CD14-positive monocyte (primary cell): ENCODE measurements around the gene MPDZ. TPM values are rescaled to one million over a fixed set of nuclear protein-coding genes. Genes with fewer than 3 reads are reported as not detected.

ENCODE experiments used
- DNase-seq, 3 donors: peaks; one replicate each; pipeline ENCODE4 v3.0.0-alpha.2; 2011 to 2022
- H2AFZ ChIP-seq: 2 replicates; pipeline ENCODE4 v1.6.0; 2012; ENCODE audit warnings: mild to moderate bottlenecking, low read depth, low read length, inconsistent platforms; ENCODE audit not compliant: insufficient read depth, poor library complexity, severe bottlenecking
- H3K27ac ChIP-seq, 2 donors: 1 replicate in 1 of 2; 2 replicates in 1 of 2; pipeline ENCODE4 v1.5.1; 2012 to 2013; ENCODE audit warnings: low read length in 2 of 2, control low read depth in 1 of 2, inconsistent platforms in 1 of 2, low read depth in 1 of 2, mild to moderate bottlenecking in 1 of 2
- H3K27me3 ChIP-seq, 2 donors: one replicate each; pipeline versions ENCODE4 v1.6.0 to v1.6.1; 2011 to 2013; ENCODE audit warnings: low read length in 2 of 2; ENCODE audit not compliant: control insufficient read depth in 2 of 2, insufficient read depth in 2 of 2
- H3K36me3 ChIP-seq, 2 donors: replicated peaks in 1 of 2; 1 replicate in 1 of 2; 2 replicates in 1 of 2; pipeline versions ENCODE4 v1.5.1 to v1.6.1; 2012 to 2013; ENCODE audit warnings: low read length in 2 of 2, control low read depth in 1 of 2, inconsistent platforms in 1 of 2, mild to moderate bottlenecking in 1 of 2; ENCODE audit not compliant: insufficient read depth in 2 of 2, control insufficient read depth in 1 of 2
- H3K4me1 ChIP-seq, 2 donors: 1 replicate in 1 of 2; 2 replicates in 1 of 2; pipeline versions ENCODE4 v1.5.1 to v1.6.1; 2012 to 2013; ENCODE audit warnings: low read length in 2 of 2, control low read depth in 1 of 2, inconsistent platforms in 1 of 2, mild to moderate bottlenecking in 1 of 2, moderate library complexity in 1 of 2; ENCODE audit not compliant: insufficient read depth in 2 of 2, control insufficient read depth in 1 of 2
- H3K4me2 ChIP-seq: replicated peaks from 2 replicates; pipeline ENCODE3; 2012; ENCODE audit warnings: low read length, moderate library complexity, mild to moderate bottlenecking; ENCODE audit not compliant: poor library complexity, severe bottlenecking; ENCODE audit errors: extremely low read depth
- H3K4me3 ChIP-seq, 3 experiments: fragments of 200-600 bp in 1 of 3; sonication (generic) in 1 of 3; replicated peaks in 1 of 3; 1 replicate in 2 of 3; 2 replicates in 1 of 3; pipeline ENCODE4 v1.5.1; 2011 to 2013; ENCODE audit warnings: low read length in 3 of 3, mild to moderate bottlenecking in 3 of 3, control low read depth in 2 of 3, low read depth in 2 of 3, inconsistent platforms in 1 of 3, moderate library complexity in 1 of 3
- H3K79me2 ChIP-seq: 2 replicates; pipeline ENCODE4 v1.6.0; 2012; ENCODE audit warnings: mild to moderate bottlenecking, control low read depth, inconsistent platforms, low read length, moderate library complexity; ENCODE audit not compliant: insufficient read depth
- H3K9ac ChIP-seq: 2 replicates; pipeline ENCODE4 v1.6.0; 2017; ENCODE audit warnings: low read length, mild to moderate bottlenecking; ENCODE audit not compliant: insufficient read depth, poor library complexity, severe bottlenecking
- H3K9me3 ChIP-seq, 2 donors: replicated peaks in 1 of 2; 1 replicate in 1 of 2; 2 replicates in 1 of 2; pipeline versions ENCODE4 v1.5.1 to v1.6.1; 2012 to 2013; ENCODE audit warnings: low read length in 2 of 2, control low read depth in 1 of 2; ENCODE audit not compliant: control insufficient read depth in 1 of 2, insufficient read depth in 1 of 2
- H4K20me1 ChIP-seq: 2 replicates; pipeline ENCODE4 v1.6.0; 2012; ENCODE audit warnings: mild to moderate bottlenecking, low read length, control low read depth, moderate library complexity; ENCODE audit not compliant: insufficient read depth
- H3K27ac Mint-ChIP-seq, 7 donors: one replicate each; pipeline ENCODE4 v1.8.0; 2020; ENCODE audit warnings: mild to moderate bottlenecking in 7 of 7, mixed read lengths in 7 of 7, moderate library complexity in 6 of 7, inconsistent platforms in 2 of 7
- H3K27me3 Mint-ChIP-seq, 3 donors: one replicate each; pipeline ENCODE4 v1.8.0; 2021 to 2022; ENCODE audit warnings: low read depth in 3 of 3, mild to moderate bottlenecking in 3 of 3, mixed read lengths in 3 of 3, moderate library complexity in 3 of 3, inconsistent platforms in 1 of 3
- H3K36me3 Mint-ChIP-seq, 2 donors: one replicate each; pipeline ENCODE4 v1.8.0; 2020; ENCODE audit warnings: mixed read lengths in 2 of 2, inconsistent platforms in 1 of 2, mild to moderate bottlenecking in 1 of 2
- H3K4me1 Mint-ChIP-seq: one replicate; pipeline ENCODE4 v1.8.0; 2020; ENCODE audit warnings: mild to moderate bottlenecking, mixed read lengths
- H3K4me3 Mint-ChIP-seq, 2 donors: one replicate each; pipeline ENCODE4 v1.8.0; 2020; ENCODE audit warnings: mild to moderate bottlenecking in 2 of 2, mixed read lengths in 2 of 2, moderate library complexity in 1 of 2
- H3K9me3 Mint-ChIP-seq, 7 donors: one replicate each; pipeline ENCODE4 v1.8.0; 2020 to 2022; ENCODE audit warnings: mixed read lengths in 7 of 7, mild to moderate bottlenecking in 6 of 7, moderate library complexity in 6 of 7, inconsistent platforms in 2 of 7
- CTCF ChIP-seq: fragments of 200-600 bp; IDR thresholded peaks from one replicate; pipeline ENCODE4 v1.8.0; 2022; ENCODE audit warnings: antibody characterized with exemption, mild to moderate bottlenecking
- WGBS: methylation state at CpG from one replicate; pipeline ENCODE4 v1.1.5; 2013; ENCODE audit warnings: missing lambda C conversion rate; ENCODE audit not compliant: insufficient coverage; 5-methylcytosine and 5-hydroxymethylcytosine counted together
- intact Hi-C, 2 donors: fragments of 100-400 bp; cut with micrococcal nuclease; formaldehyde crosslinking; loops; one replicate each; pipeline versions ENCODE4 v1.15.0 to v1.15.1; 2023
- polyA plus RNA-seq, 3 donors: library from polyadenylated mRNA; depleted of rRNA in 1 of 3; unstranded in 2 of 3; stranded (reverse) in 1 of 3; fragments of 300-500 nt in 2 of 3; fragments of >200 nt in 1 of 3; fragmentation: Illumina TruSeq in 2 of 3; gene quantifications; 1 replicate in 2 of 3; 2 replicates in 1 of 3; pipeline ENCODE4 v1.2.3, GENCODE V29; 2012 to 2021

Gene MPDZ
- polyA plus RNA-seq, 3 donors: not detected

- Mint-ChIP-seq H3K36me3 (no peaks in the 10 kb centered on the region), H3K27ac (no peak overlapping the region), H3K9me3 (peaks cover 0 to 2% (median 0%) of the 10 kb centered on the region in 7 donors), H3K27me3 (no peaks in the 10 kb centered on the region), H3K4me3 (no peak overlapping the region), H3K4me1 (no peaks in the 10 kb centered on the region)
- TF ChIP-seq CTCF: no peak
- H2AFZ ChIP-seq: no peak overlapping the region
- intact Hi-C loops: no loop called here
- no peak overlapping the region for H3K4me3 ChIP-seq
- H3K27me3 ChIP-seq: no peaks in the 10 kb centered on the region
- no peaks in the 10 kb centered on the region for H3K79me2 ChIP-seq
- 60% methylated on average over 1 of the region's 5 CpGs for WGBS
- no peak overlapping the region for H3K4me2 ChIP-seq
- no peaks in the 10 kb centered on the region for H3K9me3 ChIP-seq
- no peaks in the 10 kb centered on the region for H3K4me1 ChIP-seq
- no peaks in the 10 kb centered on the region for H4K20me1 ChIP-seq
- no peaks in the 10 kb centered on the region for H3K36me3 ChIP-seq
- DNase-seq: no peak
- no peak overlapping the region for H3K9ac ChIP-seq
- no peak overlapping the region for H3K27ac ChIP-seq
Observed at GRCh38 chr9:13109781-13110180, 169.7 kb downstream of the MPDZ start.

DNA sequence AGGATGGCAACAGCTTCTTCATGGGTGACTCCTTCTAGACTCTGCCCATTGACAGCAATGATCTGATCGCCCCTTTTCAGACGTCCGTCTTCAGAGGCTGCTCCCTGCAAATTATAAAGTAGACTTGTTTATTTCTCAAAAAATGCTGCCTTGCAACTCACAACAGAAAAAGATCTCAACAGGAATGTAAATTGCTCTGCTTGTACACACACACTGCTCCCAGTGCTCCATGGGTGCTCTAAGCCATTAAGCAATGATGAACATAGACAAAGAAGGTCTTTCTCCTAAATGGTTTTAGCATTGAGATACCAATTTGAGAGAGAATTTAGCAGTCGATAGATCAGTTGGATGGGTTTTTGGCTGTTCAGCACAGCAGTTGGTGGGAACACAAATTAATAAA lies 172.5 kb downstream of the MPDZ start:
- Mint-ChIP-seq H3K36me3 (no peaks in the 10 kb centered on the region), H3K4me1 (no peaks in the 10 kb centered on the region), H3K27me3 (no peaks in the 10 kb centered on the region), H3K4me3 (no peak overlapping the region), H3K27ac (no peak overlapping the region), H3K9me3 (peaks cover 0 to 3% (median 1%) of the 10 kb centered on the region in 7 donors)
- 92% methylated on average over 2 of the region's 4 CpGs for WGBS
- Histone ChIP-seq H3K9me3 (no peaks in the 10 kb centered on the region), H3K4me2 (no peak overlapping the region), H3K4me3 (no peak overlapping the region), H3K27ac (no peak overlapping the region), H3K4me1 (no peaks in the 10 kb centered on the region), H3K79me2 (no peaks in the 10 kb centered on the region), H3K27me3 (no peaks in the 10 kb centered on the region), H2AFZ (no peak overlapping the region), H3K9ac (no peak overlapping the region), H3K36me3 (no peaks in the 10 kb centered on the region), H4K20me1 (no peaks in the 10 kb centered on the region)
- TF ChIP-seq CTCF: no peak
- intact Hi-C loops: no loop called here
- no peak for DNase-seq
